SH-SY5Y (cell line): ENCODE results near the gene TRABD2A.

ENCODE experiments used
- GATA2 ChIP-seq: IDR thresholded peaks from 2 replicates; pipeline ENCODE4 v1.6.1; 2011; ENCODE audit warnings: mild to moderate bottlenecking, low read depth, low read length
- GATA3 ChIP-seq: IDR thresholded peaks from 2 replicates; pipeline ENCODE4 v1.6.1; 2011; ENCODE audit warnings: low read depth, mild to moderate bottlenecking, low read length, moderate library complexity

DNA sequence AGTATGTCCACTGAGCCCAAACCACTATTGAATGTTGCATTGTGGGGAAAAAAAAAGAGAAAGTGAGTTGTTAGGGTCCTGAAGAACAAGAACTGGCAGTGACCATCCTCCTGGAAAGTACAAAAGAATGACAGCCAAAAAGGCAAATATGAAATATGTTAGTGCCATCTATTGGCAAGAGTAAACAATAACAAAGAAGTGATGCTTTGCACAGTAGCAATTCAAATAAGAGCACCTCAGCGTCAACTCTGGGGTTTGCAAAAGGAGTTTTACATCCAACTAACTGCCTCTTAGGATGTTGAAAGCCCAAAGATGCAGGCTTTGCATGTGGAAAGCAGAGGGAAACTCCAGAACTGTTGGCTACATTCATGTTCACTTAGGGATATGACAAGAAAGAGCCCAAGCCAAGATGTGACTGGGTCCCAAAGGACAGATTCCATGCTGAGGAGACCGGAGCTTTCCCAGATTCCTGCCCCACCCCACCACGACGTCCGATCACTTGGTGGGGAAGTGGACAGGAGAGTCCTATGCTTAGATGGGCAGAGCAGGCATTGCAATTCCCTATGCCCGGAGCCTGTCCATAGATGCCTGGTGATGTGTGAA, 15.6 kb downstream of the TRABD2A start:
- TF ChIP-seq GATA3 (no peak), GATA2 (no peak)
